SW 1271 (cell line): ENCODE measurements around the gene KIAA1217.
"Not testable (repeated sequence)": the region's sequence is repeated elsewhere in the genome, so short reads cannot be mapped to it uniquely, and the experiment has no call there.

Experiments used
- DNase-seq, 2 experiments: peaks; one replicate each; lab custom pipeline; 2025; lab: John Stamatoyannopoulos, UW

Gene KIAA1217

DNA sequence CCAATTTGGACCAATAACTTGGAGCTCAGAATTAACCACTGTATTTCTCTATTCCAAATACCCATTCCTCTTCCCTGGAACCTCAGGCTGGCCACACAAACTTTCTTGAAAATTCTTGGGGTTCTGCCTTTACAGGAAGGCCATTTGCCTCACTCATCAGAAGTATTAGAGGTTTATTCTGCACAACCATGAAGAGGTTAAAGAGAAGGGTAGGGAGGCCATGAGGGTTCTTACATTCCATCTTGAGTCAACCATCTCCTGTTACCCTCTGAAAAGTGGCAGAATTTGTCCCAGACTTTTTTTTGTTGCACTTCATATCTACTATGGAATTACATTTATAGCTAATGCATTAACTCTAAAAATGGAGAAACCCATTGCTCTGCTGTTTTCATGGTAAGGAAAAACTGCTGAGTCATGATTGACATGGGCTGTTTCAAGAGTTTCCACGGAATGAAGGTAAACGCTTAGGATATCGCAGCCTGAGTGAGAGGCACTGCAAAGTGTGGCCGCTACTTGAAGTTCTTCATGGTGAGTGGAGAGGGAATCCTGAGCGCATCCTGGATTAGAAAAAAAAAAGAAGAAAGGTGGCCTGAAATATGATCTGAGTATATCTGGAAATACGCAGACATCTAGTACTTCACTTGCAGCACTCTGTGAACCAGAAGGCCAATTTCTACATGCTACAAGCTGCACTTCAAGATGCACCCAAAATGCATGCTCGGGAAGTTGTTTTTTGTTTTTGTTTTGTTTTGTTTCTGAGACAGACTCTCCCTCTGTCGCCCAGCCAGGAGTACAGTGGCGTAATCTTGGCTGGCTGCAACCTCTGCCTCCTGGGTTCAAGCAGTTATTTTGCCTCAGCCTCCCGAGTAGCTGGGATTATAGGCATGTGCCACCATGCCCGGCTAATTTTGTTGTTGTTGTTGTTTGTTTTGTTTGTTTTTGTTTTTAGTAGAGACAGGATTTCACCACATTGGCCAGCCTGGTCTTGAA, 83.7 kb downstream of the KIAA1217 start:
- DNase-seq: no peak

DNA sequence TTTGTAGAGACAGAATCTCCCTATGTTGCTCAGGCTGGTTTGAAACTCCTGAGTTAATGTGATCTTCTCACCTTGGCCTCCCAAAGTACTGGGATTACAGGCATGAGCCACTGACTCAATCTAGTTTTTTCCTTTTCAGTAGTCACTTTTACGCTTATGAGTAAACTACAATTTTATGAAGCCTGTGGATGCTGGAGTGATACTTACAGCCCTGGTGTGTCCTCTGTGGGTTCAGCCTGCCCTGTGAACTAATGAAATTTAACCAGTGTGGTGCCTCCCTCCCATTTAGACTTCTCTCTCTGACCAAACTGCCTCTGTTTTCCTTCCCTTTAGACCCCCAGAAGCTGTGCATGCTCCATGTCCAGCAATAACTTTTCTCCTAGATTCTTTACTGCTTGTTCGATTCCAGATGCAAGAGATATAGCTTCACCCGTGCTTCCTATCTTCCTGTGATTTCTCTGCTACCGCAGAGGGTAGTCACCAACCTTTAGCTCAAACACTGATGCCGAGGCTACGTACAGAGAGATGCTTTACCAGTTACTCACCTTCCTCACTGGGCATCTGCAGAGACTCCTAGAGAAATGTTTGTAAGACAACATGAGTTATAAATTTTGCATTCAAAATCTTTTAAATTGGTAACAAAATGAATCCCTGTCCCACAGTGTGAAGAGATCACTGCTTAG, 90.8 kb downstream of the KIAA1217 start:
- no peak for DNase-seq

DNA sequence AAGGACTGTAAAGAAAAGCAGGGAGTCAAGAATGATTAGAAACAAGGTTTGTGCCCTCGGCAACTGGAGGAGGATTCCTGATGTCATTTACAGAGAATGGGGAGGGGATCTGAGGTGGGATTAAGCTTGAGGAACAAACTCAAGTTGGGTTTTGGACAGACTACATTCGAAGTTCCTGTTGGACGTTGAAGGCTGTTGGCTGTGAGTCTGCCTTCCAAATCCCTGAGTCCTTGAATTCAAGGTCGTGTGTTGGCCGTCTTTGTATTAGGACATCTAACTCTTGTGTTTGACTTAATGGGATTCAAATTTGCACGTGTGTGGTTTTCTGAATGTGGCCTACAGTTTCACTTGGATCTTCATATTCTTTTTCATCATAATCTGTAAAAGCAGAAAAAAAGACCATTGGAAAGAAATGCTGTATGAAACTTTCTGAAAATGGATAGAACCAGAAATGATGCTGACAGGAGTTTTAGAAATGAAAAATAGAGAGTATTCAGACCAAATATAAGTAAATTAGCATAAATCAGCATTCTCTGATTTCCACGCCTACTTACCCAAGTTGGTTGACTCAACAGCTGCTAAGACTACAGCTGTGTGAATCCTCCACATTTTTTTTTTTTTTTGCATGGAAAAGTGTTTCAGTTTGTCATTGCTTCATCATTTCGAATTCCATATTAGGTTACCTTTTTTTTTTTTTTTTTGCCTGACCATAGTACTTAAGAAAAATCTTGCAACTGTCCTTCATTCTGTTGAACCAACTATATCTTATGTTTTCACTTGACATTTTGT, 94.8 kb downstream of the KIAA1217 start:
- DNase-seq: no peak

DNA sequence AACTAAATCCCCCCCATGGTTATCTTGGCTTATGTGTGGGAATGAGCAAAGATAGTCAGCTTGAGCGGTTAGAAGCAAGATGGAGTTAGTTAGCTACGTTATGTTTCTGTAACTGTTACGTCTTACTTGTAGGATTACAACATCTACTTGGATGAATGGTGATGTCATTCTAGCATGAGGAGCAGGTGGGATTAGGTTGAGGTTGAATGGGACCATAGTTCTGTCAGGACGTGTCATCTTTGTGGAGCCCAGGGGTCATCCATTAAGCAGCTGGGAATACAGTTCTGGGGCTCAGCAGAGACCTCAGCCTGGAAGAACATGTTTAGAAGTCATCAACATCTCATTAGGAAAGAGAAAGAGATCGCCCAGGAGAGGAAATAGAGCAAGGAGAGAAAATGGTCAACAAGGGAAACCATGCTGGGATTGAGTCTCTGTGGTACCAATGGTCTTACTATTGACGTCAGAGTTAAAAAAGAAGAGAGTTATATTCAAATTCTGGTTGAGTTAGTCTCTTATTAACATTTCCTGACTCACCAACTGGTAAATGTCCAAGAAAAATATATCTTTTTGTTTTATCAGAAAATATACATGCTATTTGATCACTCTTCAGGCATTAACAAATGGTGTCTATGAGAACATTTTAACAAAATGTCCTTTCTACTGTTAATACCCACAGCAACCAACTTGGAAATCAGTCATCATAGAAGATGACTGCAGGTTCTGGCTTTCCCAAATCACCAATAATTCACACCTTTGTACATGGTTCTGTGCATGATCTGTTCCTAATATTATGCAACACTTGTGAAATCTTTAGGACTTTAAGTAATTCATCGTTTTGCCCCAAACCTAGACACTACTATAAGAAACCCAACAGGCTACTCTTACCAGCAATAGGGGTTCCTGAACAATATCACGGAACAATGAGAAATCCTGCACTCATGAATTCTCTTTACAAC, 96.9 kb downstream of the KIAA1217 start:
- DNase-seq: no peak

DNA sequence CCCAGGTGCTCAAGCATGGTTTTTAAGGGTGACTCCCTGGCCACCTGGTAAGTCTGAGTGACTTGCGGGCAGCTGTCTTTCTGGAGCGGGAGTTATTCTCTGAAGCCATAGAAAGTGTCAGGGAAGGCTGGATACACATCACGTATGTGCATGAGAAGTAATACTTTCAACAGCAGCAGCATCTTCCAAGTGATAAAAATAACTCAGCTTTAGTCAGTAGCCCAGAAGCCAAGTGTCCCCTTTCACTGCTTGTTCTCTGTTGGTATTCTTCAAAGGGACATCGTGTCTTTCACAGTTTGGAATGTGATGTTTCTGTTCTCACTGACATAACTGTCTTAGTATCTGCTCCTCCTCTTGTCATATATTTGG, 97.6 kb downstream of the KIAA1217 start:
- no peak for DNase-seq

DNA sequence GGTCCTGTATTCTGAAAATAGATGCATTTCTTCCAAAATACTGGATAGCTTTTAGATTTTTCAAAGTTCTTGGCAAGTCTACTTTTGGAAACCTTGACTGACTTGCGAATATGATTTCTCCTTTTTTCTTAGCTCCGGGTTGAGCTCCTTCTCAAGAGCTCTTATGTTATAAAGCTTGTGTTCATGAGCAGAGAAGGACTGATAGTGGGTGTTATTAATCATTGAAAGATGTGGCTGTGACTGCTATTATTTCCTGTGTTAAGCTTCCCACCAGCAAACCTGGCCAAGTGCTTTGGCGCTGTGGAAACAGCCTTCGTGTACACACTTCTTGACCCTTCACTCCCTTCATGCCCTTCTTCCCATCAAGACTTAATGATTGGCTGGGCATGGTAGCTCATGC, 98.2 kb downstream of the KIAA1217 start:
- DNase-seq: no peak

DNA sequence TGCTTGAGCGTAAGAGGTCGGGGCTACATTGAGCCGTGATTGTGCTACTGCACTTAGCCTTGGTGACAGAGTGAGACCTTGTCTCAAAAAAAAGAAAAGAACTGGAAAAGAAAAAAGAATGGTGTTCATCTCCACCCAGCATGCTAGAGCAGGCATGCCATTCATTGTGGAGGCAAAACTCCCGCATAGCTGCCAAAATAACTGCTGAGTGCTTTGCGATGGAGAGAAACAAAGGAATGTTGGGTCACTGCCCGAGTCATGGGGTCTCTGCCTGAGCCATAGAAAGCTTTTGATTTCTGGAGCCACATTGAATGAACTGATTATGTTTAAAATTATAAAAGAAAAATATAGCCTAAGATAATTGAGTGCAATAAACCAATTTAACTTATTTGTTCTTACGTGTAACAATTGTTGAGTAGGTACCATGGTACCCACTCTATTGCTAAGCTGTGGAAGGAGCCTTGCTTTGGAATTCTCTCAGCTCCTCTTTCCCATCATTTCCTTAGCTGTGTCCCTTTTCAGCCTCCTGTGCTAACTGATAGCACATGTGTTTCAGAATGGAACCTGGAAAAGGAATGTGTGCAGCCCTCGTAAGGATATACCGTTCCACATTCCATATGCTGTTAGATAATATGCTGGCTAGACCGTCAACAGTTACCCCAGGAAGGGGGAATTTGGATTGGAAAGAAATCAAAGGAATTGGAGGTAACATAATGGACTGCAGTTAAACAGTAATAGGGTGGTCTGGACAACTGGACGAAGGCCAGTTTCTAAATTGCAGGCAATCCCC, 99.0 kb downstream of the KIAA1217 start:
- no peak for DNase-seq

DNA sequence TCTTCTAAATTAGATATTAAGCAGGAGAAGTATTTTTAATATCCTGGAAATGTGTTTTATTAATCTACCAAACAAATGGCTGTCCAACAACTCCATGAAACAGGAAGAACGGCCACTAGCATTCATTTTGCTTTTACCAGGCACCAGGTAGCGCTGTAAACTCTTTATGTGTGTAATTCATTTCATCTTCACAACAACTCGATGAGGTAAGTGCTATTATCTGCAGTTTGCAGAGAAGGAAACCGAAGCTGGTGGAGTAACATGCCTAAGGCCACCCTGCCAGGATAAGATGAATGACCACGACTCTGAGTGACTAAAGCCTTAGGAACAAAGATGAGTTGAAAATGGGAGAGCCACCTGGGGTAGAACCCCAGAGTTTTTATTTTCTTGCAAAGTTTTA, 101.2 kb downstream of the KIAA1217 start:
- no peak for DNase-seq

DNA sequence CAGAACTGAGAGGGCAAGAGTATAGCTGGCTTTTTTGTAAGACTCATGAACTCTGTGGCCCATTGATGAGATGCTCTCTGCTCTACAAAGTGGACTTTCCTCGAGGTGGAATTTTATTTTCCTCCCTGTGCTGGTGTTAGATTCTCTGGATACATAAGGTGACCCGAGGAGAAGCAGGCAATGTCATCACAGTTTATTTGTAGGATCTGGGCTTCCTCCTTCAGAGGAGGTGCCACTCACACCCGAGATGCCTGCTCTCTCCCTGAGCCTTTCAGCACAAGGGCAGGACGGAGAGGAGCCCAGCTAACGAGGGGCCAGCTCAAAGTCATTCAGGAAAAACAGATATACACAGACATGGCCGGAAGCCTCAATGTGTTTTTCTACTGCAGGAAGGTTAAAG, 103.0 kb downstream of the KIAA1217 start:
- DNase-seq: no peak

DNA sequence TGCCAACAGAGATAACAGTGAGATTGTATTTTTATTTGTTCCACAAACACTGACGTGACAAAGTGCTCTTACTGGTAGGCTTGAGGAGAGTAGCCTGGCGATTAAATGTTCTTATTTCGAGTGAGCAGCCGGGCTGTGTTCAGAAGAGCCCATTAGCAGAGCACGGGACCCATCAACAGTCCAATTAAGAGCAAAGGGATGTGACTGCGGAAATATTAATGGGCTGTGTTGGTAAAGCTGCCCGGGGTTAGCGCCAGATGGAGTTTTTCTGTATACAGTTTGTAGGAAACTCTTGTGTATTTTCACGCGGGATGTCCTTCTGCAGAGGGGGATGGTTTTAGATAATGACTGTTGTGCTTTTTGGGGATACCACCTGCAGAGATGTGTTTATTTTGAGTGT, 104.3 kb downstream of the KIAA1217 start:
- DNase-seq: no peak

DNA sequence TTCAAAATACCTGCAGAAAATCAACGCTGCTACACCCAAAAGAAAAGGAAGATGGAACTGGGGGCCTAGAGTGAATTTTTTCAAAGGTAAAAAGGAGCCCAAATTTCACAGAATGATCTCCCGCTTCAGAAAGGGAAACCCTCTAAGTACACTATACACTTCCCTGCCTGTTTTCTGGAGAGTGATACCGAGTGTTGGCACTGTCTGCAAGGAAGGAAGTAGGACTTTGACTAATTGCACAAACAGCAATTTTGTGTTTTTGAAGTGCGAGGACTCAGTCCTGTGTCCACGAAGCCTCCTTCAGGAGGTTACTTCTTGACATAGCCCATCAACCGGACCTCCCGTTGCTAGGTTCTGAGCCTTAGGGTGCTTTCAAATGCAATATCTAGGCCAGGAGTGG, 106.3 kb downstream of the KIAA1217 start:
- DNase-seq: no peak

DNA sequence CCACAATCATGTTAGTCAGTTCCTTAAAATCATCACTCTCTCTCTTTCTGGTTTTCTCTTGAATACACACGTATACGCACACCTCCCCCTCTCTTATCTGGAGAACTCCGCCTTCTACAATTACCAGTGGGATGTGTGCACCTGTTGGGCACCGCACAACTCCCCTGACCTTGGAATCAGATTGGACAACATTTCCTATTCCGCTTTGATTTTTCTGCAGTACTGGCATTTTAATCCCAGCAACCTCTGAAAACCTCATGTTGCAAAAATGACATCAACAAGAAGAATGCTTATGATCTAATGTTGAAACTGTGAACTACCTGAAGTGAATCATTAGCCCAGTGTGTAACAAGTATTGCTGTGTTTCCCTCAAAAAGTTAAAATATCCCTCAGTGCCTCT, 109.6 kb downstream of the KIAA1217 start:
- DNase-seq: no peak

DNA sequence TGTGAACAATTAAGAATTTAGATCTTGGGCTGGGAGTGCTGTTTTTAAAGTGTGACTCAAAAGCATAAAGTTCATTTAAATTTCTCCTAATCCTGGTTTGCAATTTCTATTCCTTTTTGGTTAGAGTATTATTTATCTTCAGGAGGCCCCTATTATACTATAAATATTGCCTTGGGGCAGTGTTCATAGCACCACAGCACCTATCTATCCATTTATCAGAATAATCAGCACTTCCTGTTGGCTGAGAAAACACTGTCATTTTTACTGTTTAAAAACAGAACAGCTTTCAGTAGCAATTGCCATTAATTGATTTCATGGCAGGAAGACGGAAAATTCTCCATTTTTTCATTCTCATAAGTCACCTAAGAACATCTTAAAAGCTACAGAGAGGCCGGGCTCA, 111.4 kb downstream of the KIAA1217 start:
- DNase-seq: no peak

DNA sequence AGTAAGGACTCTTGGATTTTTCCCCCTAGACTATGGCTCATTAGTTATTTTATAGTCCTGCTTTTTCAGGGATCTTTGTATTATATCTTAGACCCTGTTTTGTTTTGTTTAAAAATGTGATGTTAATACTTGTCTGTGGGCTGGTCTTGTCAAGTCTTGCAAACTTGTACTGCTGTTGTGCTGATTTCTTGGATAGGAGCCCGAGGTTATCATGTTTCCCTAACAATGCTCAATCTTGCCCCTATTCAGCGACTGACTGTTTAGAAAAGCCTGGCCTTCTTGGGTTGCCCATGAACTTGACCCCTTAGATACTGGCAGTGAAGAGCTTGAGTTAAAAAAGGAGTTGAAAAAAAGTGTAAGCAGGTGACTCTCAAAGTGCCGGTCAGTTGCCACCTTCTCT, 115.7 kb downstream of the KIAA1217 start:
- no peak for DNase-seq

DNA sequence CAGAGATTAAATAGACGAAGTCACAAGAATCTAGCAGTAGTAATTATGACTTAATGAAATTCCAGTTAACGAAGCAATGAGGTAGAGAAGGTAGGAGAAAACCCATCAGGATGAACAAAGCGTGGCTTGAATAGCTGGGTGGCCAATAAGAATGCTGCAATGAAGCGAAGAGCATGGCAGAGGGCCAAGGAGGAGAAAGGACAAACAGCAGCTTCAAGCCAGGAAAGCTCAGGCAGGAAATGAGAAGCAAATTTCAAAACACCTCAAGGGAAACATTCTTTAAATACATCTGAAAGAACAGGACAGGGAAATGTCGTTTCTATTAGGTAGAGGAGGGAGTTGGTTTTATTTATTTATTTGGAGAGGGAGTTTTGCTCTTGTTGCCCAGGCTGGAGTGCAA, 122.5 kb downstream of the KIAA1217 start:
- DNase-seq: no peak

DNA sequence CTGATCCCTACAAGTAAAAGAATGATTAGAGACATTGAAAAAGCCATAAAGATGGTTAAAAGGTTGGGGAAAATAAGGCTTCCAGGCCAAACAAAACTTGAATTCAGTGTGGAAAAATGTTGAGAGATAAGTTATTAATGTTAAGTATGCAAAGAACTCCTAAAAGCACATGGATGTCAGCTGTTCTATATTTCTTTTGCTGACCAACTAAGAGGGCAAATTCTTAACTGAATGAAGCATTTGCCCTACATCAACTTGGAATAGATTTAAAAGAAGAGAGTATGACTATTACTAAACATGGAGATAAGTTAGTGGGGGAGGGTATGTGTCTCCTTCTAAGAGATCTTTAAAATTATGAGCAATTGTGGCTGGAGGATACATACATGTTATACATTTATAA, 124.8 kb downstream of the KIAA1217 start:
- DNase-seq: no peak

DNA sequence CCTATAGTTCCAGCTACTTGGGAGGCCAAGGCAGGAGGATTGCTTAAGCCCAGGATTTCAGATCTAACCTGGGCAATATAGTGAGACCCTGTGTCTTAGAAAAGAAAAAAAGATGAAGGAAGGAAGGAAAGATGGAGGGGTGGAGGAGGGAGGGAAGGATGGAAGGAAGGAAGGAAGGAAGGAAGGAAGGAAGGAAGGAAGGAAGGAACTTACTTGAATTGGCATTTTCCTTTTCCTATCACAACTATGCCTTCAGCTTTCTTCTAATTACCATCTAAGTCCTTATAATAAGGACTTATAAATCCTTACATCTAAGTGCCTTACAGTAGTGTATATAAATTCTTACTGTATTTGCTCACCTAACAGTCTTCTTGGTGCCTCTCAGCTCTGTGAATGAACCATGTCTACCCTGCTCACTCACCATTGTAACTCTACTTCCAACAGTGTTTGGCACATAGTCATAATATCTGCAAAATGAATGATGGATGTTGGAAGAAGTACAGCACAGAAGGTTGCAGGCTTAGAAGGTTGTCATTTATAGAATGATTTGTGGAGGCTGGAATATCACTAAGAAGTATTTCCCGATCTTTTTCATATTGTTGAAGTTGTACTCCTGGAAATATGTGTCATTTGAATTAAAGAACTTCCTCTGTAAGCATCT, 125.5 kb downstream of the KIAA1217 start:
- DNase-seq: no peak

DNA sequence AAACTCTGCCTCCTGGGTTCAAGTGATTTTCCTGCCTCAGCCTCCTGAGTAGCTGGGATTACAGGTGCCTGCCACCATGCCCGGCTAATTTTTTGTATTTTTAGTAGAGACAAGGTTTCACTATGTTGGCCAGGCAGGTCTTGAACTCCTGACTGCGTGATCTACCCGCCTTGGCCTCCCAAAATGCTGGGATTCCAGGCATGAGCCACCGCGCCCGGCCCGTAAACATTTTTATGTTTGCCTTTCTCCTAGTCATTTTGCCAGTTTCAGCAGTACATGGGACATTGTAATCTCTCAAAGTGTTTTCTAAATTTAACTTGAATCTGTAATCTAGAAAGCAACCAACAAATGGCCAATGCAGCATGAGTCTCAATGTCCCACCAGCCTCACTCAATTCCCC, 128.8 kb downstream of the KIAA1217 start:
- DNase-seq: not testable (repeated sequence)

DNA sequence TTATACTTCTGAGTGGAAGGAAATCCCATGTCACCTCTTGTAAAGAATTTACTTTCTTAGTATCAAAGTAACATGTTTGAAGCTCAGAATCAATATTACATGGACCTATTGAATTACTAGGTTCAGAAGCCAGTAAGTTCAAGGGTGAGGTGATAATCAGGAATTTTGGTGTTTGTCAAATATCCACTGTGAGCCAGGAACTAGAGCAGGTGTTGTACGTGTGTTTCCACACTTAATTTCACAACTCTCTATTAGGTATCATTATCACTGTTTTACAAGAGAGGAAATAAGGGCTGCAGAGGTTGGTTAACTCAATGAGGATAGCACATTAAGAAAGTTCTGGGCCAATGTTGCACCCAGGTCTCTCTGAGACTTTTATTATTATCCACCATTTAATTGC, 130.4 kb downstream of the KIAA1217 start:
- DNase-seq: no peak

DNA sequence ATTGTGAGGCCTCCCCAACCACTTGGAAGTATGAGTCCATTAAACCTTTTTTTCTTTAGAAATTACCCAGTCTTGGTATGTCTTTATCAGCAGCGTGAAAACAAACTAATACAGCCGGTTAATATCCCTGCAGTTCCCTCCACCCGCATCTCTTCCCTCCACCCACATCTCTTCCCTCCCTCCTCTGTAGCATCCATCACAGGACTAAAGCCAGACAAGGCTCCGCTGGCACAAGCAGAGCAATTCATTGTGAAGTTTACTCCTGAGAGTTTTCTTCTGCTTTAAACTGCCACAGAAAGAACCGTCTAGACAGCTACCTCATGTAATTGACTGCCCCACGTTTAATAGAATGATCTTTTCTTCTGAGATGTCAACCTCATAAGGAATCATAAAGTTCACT, 131.5 kb downstream of the KIAA1217 start:
- no peak for DNase-seq
